OCI-LY3 (cell line): ENCODE results near the gene SPINK6.

ENCODE experiments used
- H2AFZ ChIP-seq: fragments of 200-600, 300-600 bp; shearing (Covaris generic); 2 replicates; pipeline ENCODE4 v1.6.0; 2014; ENCODE audit warnings: antibody characterized with exemption, low read depth, low read length
- H3K27ac ChIP-seq: fragments of 200-600, 300-600 bp; sonication (generic); 2 replicates; pipeline ENCODE4 v1.5.1; 2014; ENCODE audit warnings: mild to moderate bottlenecking, low read length, moderate library complexity, mixed read lengths
- H3K27me3 ChIP-seq: fragments of 200-600, 300-600 bp; sonication (generic); 2 replicates; pipeline ENCODE4 v1.6.1; 2014; ENCODE audit warnings: low read depth, low read length, mixed read lengths
- H3K36me3 ChIP-seq: fragments of 200-600, 300-600 bp; sonication (generic); replicated peaks from 2 replicates; pipeline ENCODE3; 2014; ENCODE audit warnings: low read depth, low read length, mixed read lengths
- H3K4me1 ChIP-seq: fragments of 300-600, 200-600 bp; sonication (generic); 2 replicates; pipeline ENCODE4 v1.6.1; 2014; ENCODE audit warnings: low read length, mixed read lengths
- H3K4me2 ChIP-seq: fragments of 200-600, 300-600 bp; sonication (generic); 2 replicates; pipeline ENCODE4 v1.6.1; 2014; ENCODE audit warnings: low read length, mixed read lengths
- H3K4me3 ChIP-seq: fragments of 300-600, 200-600 bp; sonication (generic); 2 replicates; pipeline ENCODE4 v1.5.1; 2014; ENCODE audit warnings: antibody characterized with exemption, mild to moderate bottlenecking, low read length, moderate library complexity
- H3K79me2 ChIP-seq: fragments of 300-600, 200-600 bp; shearing (Covaris generic); 2 replicates; pipeline ENCODE4 v1.6.1; 2014; ENCODE audit warnings: mild to moderate bottlenecking, low read length, mixed read lengths
- H3K9ac ChIP-seq: fragments of 300-600, 200-600 bp; shearing (Covaris generic); 2 replicates; pipeline ENCODE4 v1.6.0; 2014; ENCODE audit warnings: mild to moderate bottlenecking, low read length, moderate library complexity
- H3K9me3 ChIP-seq: fragments of 200-600, 300-600 bp; shearing (Covaris generic); 2 replicates; pipeline ENCODE4 v1.6.1; 2014; ENCODE audit warnings: low read length, mixed read lengths; ENCODE audit not compliant: insufficient read depth
- H4K20me1 ChIP-seq: fragments of 200-600, 300-600 bp; sonication (generic); 2 replicates; pipeline ENCODE4 v1.6.1; 2016; ENCODE audit warnings: low read length, mixed read lengths; ENCODE audit not compliant: insufficient read depth
- CTCF ChIP-seq: fragments of 200-600, 300-600 bp; sonication (generic); IDR thresholded peaks from 2 replicates; pipeline ENCODE4 v1.5.1; 2014; ENCODE audit warnings: antibody characterized with exemption, low read length, low read depth
- EZH2phosphoT487 ChIP-seq: fragments of 200-600 bp; shearing (Covaris generic); IDR thresholded peaks from 2 replicates; pipeline ENCODE4 v1.6.1; 2018; ENCODE audit warnings: antibody characterized with exemption, mixed run types, low read depth

The SPINK6 gene

GRCh38 chr5:148221508-148221907 is 18.7 kb downstream of the SPINK6 start:
- H3K9me3 ChIP-seq = no peaks in the 10 kb centered on the region
- no peaks in the 10 kb centered on the region for H3K36me3 ChIP-seq
- no peak overlapping the region for H3K4me3 ChIP-seq
- no peak overlapping the region for H3K9ac ChIP-seq
- no peaks in the 10 kb centered on the region for H4K20me1 ChIP-seq
- TF ChIP-seq EZH2phosphoT487 (no peak), CTCF (no peak)
- no peak overlapping the region for H3K4me2 ChIP-seq
- no peak overlapping the region for H2AFZ ChIP-seq
- H3K27ac ChIP-seq = no peak overlapping the region
- H3K4me1 ChIP-seq = no peaks in the 10 kb centered on the region
- no peaks in the 10 kb centered on the region for H3K79me2 ChIP-seq
- no peaks in the 10 kb centered on the region for H3K27me3 ChIP-seq

DNA sequence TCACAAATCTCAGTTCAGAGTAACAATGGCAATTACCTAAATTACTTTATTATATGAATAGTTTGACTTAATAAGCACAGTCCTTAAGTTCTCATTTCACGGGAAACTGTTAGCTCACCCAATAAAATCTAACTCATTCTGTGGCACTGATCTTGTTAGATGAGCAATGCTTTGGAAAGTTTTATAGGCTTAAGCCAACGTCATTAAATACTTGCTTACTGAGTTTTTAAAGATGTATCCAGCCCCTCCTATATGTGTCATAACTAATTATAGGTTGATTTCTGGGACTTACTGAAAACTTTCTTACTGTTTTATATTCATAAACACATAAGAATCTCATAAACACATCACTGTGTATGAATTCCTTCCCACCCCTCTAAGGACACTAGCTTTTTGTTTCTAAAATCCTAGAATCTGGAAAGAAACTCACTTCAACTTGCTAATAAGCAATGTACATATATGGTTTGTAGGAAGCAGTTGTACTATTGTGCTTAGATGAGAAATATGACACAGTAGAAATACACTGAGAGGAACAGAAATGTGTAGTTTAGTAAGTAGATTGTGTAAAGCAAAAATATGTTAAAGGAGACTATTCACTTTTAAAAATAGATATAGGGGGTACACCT is 21.4 kb downstream of the SPINK6 start:
- H3K27me3 ChIP-seq = no peaks in the 10 kb centered on the region
- no peaks in the 10 kb centered on the region for H3K4me1 ChIP-seq
- no peak for TF ChIP-seq CTCF
- TF ChIP-seq EZH2phosphoT487 = no peak
- no peaks in the 10 kb centered on the region for H4K20me1 ChIP-seq
- no peaks in the 10 kb centered on the region for H3K79me2 ChIP-seq
- no peak overlapping the region for H3K4me3 ChIP-seq
- H3K27ac ChIP-seq = no peak overlapping the region
- H3K4me2 ChIP-seq = no peak overlapping the region
- no peak overlapping the region for H2AFZ ChIP-seq
- H3K36me3 ChIP-seq = no peaks in the 10 kb centered on the region
- no peak overlapping the region for H3K9ac ChIP-seq
- no peaks in the 10 kb centered on the region for H3K9me3 ChIP-seq

GRCh38 chr5:148228392-148228984 is 25.6 kb downstream of the SPINK6 start:
- Histone ChIP-seq H4K20me1 (no peaks in the 10 kb centered on the region), H3K4me1 (no peaks in the 10 kb centered on the region), H3K9me3 (no peaks in the 10 kb centered on the region), H3K4me2 (no peak overlapping the region), H3K4me3 (no peak overlapping the region), H3K9ac (no peak overlapping the region), H3K79me2 (no peaks in the 10 kb centered on the region), H3K27ac (no peak overlapping the region), H3K36me3 (no peaks in the 10 kb centered on the region), H2AFZ (no peak overlapping the region), H3K27me3 (no peaks in the 10 kb centered on the region)
- no peak for TF ChIP-seq EZH2phosphoT487
- no peak for TF ChIP-seq CTCF

GRCh38 chr5:148229840-148230239 is 27.0 kb downstream of the SPINK6 start:
- no peak overlapping the region for H3K4me3 ChIP-seq
- H3K27ac ChIP-seq = no peak overlapping the region
- no peaks in the 10 kb centered on the region for H3K36me3 ChIP-seq
- no peak overlapping the region for H3K9ac ChIP-seq
- no peak overlapping the region for H3K4me2 ChIP-seq
- no peaks in the 10 kb centered on the region for H3K9me3 ChIP-seq
- TF ChIP-seq EZH2phosphoT487 = no peak
- no peak for TF ChIP-seq CTCF
- H2AFZ ChIP-seq = no peak overlapping the region
- H3K27me3 ChIP-seq = no peaks in the 10 kb centered on the region
- no peaks in the 10 kb centered on the region for H4K20me1 ChIP-seq
- no peaks in the 10 kb centered on the region for H3K4me1 ChIP-seq
- no peaks in the 10 kb centered on the region for H3K79me2 ChIP-seq
